NCI-H82 treated with DMSO at 0.1 percent for 48 hours (cell line): ENCODE measurements around the gene ENOSF1.

Experiments
- DNase-seq: peaks from one replicate; lab custom pipeline; 2025; ENCODE audit not compliant: unreplicated experiment; lab: John Stamatoyannopoulos, UW

Gene ENOSF1

DNA sequence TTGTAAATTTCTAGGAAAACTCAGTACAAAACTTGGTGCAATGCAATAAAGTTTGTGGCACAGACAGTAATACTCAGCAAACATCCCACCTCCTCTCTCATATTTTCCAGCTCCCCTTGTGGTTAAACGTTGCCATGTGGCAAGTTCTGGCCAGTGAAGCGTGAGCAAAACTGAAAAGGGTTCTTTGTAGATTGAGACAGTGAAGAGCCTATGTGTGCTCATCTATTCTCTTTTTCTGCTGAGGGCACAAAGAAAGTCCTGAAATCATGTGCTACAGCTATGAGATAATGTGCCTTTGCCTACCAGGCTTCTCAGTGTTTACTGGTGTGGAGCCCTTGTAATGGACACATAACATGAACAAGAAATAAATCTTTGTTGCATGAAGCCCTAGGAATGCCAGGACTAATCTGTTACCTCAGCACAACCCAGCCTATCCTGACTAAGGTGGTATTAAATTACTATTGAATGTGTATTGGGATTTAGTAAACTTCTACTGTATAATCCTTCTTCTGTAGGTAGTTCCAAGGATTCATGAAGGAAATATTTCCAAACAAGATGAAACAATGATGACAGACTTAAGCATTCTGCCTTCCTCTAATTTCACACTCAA is 67.9 kb downstream of the ENOSF1 start:
- DNase-seq, result no peak

GRCh38 chr18:641224-641623 is 71.2 kb downstream of the ENOSF1 start:
- no peak for DNase-seq

DNA sequence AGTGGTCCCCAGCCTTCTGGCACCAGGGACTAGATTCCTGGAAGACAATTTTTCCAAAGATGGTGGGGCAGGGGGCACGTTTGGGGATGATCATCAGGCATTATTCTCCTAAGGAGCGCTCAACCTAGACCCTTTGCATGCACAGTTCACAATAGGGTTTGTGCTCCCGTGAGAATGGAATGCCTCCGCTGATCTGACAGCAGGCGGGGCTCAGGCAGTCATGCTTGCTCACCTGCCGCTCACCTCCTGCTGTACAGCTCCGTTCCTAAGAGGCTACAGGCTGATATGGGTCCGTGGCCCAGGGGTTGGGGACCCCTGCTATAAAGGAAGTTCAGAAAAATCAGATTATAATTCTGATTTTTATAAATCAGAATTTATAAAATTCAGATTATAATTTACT is 77.3 kb downstream of the ENOSF1 start:
- no peak for DNase-seq

DNA sequence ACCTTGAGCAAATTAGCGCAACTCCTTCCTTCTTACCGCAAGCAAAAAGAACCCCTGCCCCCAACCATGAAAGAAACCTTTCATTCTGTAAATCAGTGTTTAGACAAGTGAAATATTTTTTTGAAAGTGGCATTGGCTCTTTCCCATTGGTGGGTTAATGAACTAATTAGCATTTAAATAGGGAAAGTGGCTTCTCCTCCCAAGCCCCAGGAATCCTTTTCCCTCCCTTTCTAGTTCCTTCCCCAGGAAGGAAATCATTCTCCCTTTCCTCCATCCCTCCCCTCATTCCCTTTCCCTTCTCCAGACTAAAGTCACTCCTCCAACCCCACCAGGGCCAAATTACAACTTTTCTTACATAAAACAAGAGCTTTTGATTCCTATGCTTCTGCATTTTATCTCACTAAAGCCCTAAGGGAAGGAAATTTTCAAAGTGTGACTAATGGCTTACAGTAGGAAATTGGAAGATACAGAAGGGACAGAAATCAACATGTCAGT is 77.8 kb downstream of the ENOSF1 start:
- DNase-seq, result no peak

DNA sequence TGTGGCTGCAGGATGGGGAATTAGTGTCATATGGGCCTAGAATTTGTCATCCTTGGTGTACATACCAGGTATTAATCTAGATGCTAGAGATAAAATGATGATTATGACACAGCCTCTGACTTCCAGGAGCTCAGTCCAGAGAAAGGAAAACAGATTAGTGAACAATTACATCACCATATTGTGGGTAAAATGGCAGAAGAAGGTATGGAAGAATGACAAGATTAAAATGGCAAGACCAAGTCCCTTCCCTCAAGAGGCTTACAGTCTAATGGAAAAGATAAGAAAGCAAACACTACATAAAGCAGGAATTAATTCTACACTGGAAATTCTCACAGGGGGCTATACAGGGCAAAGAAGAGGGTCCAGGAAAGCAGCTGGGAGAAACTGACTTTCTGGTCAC is 80.9 kb downstream of the ENOSF1 start:
- DNase-seq, result no peak

DNA sequence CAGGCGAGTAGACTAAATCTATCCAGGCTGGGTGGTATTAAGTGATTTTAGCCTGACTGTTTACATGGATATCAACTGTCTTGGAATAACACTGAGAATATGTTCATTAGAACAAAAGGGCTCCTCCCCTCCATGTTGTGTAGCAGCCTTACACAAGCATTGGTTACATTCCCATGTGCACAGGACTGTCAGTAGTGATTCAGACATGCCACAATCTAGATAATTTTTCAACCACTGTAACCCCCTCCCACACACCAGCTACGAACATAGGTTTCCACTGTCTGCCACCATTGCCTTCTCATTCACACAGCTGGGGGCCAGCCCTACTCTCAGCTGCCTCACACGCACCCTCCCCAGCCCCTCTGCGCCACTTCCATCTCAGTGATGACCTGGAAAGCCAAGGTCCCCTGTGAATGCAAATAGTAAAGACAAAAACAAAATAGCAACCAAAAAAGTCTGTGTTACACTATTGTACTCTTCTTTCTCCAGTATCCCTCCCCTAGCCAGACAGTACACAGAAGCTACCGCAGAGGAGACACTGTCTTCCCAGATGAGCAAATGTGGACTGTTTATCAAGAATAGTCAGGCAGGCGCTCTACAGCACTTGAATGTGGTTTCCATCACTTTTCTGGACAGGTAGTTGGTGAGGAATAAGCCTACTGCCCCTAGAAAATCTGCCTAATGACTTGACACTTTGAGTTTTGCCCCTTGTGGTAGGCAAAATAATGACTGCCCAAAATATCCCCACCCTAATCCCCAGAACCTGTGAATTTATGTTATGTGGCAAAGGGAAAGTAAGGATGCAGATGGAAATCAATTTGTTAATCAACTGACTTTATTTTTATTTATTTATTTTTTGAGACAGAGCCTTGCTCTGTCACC is 82.9 kb downstream of the ENOSF1 start:
- DNase-seq, result no peak

DNA sequence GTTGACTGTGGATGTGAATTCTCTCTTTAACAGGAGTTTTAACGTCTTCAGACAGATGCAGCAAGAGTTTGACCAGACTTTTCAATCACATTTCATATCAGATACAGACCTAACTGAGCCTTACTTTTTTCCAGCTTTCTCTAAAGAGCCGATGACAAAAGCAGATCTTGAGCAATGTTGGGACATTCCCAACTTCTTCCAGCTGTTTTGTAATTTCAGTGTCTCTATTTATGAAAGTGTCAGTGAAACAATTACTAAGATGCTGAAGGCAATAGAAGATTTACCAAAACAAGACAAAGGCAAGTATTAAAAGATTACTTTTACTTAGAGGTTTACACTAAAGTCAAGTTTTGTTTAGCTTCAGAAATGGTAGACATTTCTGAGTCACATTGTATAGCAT is 85.2 kb downstream of the ENOSF1 start:
- DNase-seq, result no peak

- peak; percentile 16 for DNase-seq
Measured at GRCh38 chr18:623761-624620, 88.4 kb downstream of the ENOSF1 start.

GRCh38 chr18:622289-622688 is 90.1 kb downstream of the ENOSF1 start:
- DNase-seq, result no peak

DNA sequence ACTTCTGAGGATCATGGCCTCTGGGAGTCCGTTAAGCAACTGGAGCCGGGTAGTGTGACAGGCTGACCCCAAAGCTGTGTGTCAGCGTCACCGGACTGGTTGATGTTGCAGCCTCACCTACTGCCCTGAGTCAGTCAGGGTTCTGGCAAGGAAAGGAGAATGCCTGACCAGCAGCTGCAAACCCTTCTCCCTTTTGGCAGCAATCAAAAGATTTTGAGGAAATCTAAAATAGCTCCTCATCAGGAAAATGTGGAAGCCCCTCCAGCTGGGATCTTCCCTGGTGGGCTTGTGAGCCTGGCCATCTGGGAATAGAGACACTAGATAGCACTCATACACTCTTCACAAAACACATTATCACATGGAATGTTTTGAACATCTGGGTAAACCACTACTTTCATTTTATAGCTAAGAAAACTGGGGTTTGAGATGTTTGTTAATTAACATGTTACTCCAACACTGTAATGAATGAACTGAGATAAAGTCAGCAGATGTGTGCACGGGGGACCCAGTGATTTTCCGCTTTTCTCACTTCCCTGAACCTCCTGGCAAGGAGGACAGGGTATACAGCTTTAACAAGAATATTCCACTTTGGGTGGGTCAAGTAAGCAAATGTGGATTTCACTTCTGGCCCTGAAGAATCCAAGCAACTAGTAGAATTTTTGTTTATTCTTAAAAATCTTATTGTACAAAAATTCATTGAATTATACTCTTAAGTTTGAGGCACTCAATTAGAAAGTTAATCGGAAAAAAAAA is 91.0 kb downstream of the ENOSF1 start:
- DNase-seq, result no peak
